ENCODE measurements around the gene C1QTNF5.

- TF ChIP-seq CTCF (IDR thresholded peaks at IDR 0.05) = no peak
- TF ChIP-seq POLR2A (IDR thresholded peaks at IDR 0.05) = no peak
These were observed 43.6 kb upstream of the C1QTNF5 start for GRCh38 chr11:119384332-119384731.
